ENCODE data around the gene ARSI.

- no peak for TF ChIP-seq POLR2AphosphoS5 (IDR thresholded peaks at IDR 0.05; ENCODE audit: low read depth, low read length)
- TF ChIP-seq, protein P1, sequence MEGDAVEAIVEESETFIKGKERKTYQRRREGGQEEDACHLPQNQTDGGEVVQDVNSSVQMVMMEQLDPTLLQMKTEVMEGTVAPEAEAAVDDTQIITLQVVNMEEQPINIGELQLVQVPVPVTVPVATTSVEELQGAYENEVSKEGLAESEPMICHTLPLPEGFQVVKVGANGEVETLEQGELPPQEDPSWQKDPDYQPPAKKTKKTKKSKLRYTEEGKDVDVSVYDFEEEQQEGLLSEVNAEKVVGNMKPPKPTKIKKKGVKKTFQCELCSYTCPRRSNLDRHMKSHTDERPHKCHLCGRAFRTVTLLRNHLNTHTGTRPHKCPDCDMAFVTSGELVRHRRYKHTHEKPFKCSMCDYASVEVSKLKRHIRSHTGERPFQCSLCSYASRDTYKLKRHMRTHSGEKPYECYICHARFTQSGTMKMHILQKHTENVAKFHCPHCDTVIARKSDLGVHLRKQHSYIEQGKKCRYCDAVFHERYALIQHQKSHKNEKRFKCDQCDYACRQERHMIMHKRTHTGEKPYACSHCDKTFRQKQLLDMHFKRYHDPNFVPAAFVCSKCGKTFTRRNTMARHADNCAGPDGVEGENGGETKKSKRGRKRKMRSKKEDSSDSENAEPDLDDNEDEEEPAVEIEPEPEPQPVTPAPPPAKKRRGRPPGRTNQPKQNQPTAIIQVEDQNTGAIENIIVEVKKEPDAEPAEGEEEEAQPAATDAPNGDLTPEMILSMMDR (IDR thresholded peaks at IDR 0.05): no peak
- TF ChIP-seq CHD2 (IDR thresholded peaks at IDR 0.05; ENCODE audit: low read length, partially characterized antibody): no peak
- TF ChIP-seq PBX3 (IDR thresholded peaks at IDR 0.05): no peak
- TF ChIP-seq GABPA (IDR thresholded peaks at IDR 0.05; ENCODE audit: low read depth): no peak
- TF ChIP-seq FOXM1 (IDR thresholded peaks at IDR 0.05; ENCODE audit: low read depth): no peak
- no peak for TF ChIP-seq TEAD4 (IDR thresholded peaks at IDR 0.05; ENCODE audit: borderline replicate concordance, insufficient read depth)
- TF ChIP-seq RFX5 (IDR thresholded peaks at IDR 0.05; ENCODE audit: low read length): no peak
- TF ChIP-seq ELF1 (IDR thresholded peaks at IDR 0.05): no peak
- no peak for TF ChIP-seq RCOR1 (IDR thresholded peaks at IDR 0.05; ENCODE audit: low read length)
- no peak for TF ChIP-seq USF2 (IDR thresholded peaks at IDR 0.05; ENCODE audit: borderline replicate concordance, low read depth, low read length)
- TF ChIP-seq REST (IDR thresholded peaks at IDR 0.05; ENCODE audit: low read depth, low read length): no peak
These were observed 6.8 kb downstream of the ARSI start for GRCh38 chr5:150295741-150296486.
